ENCODE data around the gene UBE3A. TPM values are rescaled to one million over a fixed set of nuclear protein-coding genes. Genes with fewer than 3 reads are reported as not detected.

The UBE3A gene
- total and polyA plus RNA-seq, 9 of the 15 experiments (the other 6 are each of a cell fraction or from before 2014, with no cell fraction given), result 29.3 to 103 (median 60.2) TPM

- TF ChIP-seq ZBTB2 (IDR thresholded peaks at IDR 0.05) (no peak), MLX (CRISPR knock-in tag; conservative IDR thresholded peaks at IDR 0.05) (no peak), ZNF639 (CRISPR knock-in tag; conservative IDR thresholded peaks at IDR 0.05 in 1 of 2, IDR thresholded peaks at IDR 0.05 in 1 of 2) (no peak), NONO (IDR thresholded peaks at IDR 0.05; ENCODE audit: low read depth in 2 of 2, low read length in 1 of 2) (no peak), PHF8 (IDR thresholded peaks at IDR 0.05; ENCODE audit: borderline replicate concordance, low read length) (no peak), POLR2AphosphoS5 (IDR thresholded peaks at IDR 0.05; ENCODE audit: control insufficient read depth, insufficient read depth, low read depth, low read length) (no peak), RAD21 (CRISPR knock-in tag; conservative IDR thresholded peaks at IDR 0.05 in 1 of 2, IDR thresholded peaks at IDR 0.05 in 1 of 2) (no peak), ZNF830 (CRISPR knock-in tag; IDR thresholded peaks at IDR 0.05) (no peak), CUX1 (CRISPR knock-in tag; IDR thresholded peaks at IDR 0.05) (no peak)
Measured at GRCh38 chr15:25331404-25331803, 107.4 kb downstream of the UBE3A start (continued).
